HG03558 (cell line): ENCODE data around the gene PTPRN2.
"Not testable (repeated sequence)": the region's sequence is repeated elsewhere in the genome, so short reads cannot be mapped to it uniquely, and the experiment has no call there.

Experiments used
- ATAC-seq: cut with Tn5 transposase; IDR thresholded peaks from one replicate; pipeline ENCODE4 v1.9.1; 2021; ENCODE audit warnings: moderate number of reproducible peaks; ENCODE audit not compliant: unreplicated experiment; ENCODE audit errors: extremely low read depth

Gene PTPRN2

DNA sequence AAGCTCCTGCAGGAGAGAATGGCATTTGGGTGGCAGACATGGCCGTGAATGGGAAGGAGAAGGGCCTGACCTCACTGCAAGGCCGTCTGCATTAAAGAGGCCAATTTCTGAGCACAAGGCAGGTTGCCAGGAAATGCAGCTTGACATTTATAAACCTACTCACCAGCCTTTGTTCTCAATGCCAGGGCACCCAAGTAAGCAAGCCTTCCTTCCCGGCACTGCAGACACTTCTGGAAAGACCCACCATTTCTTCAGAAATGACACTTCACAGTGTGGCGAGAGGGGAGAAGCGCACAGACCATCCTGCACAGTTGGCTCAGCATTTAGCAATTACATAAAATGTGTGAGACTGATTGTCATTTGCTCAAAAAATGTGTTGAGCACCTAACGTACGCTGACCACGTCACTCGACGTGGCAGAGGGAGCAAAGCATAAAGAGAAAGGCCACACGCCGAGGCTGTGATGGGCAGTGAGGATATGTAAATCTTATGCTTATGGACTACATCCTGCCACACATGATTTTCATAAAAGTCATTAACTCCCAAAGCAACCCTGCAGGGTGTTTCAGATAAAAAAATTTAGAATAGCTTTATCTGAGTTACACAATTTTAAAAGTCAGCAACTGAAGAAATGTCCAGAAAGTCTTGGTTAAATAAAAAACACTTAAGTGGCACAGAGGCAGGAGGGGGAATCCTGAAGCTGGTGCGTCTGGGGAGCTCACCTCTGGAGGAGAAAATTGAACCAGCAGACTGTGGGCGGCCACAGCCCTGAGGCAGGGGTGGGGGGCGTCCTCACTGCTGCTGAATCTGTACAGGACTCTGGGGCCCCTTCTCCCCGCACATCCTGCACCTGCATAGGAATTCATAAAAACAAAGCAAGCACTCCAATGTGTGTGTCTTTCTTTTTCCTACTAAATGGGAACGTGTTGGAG, 543.8 kb downstream of the PTPRN2 start:
- no peak for ATAC-seq

DNA sequence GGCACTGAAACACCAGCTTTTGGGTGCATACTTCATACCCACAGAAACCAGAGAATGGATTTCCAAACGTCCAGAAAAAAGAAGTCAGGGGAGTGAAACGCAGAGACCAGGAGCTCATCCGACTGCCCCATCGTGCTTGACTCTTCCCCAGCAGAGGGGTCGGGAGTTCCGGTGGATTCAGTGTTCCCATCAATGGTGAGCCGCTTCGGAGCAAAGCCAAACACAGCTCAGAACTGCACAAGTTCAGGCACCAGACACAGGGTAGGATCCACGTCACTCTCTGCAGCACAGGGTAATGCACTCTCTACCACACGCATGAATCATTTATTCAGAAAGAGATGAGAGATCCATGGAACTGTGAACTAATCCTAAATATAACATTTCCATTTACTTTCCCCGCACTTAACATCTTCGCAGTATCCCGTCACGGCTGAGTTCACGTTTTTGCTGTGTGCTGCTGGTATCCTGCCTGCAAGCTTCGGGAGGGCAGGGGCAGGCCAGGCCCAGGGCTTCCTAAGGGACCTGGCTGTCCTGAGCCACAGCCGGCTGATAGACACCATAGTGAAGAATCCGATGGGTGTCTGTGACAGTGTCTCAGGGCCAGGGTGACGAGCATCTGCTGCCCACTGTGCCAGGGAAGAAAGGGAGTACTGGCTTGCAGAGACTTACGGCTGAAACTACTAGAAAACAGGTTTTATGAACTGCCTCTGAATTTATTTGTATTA, 545.3 kb downstream of the PTPRN2 start:
- no peak for ATAC-seq

DNA sequence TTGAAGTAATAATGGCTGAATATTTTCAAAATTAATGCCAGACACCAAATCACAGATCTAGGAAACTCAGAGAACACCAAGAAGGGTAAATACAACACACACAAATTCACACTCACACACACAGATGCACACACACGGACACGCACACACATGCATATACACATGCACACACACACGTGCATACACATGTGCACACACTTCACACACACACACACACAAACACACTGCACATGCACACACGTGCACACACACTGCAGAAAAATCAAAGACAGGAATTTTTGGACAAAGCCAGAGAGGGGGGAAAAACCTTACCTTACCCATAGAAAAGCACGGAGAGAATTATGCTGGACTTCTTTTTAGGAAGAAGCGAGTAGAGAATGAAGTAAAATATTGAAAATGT, 547.4 kb downstream of the PTPRN2 start:
- no peak for ATAC-seq

DNA sequence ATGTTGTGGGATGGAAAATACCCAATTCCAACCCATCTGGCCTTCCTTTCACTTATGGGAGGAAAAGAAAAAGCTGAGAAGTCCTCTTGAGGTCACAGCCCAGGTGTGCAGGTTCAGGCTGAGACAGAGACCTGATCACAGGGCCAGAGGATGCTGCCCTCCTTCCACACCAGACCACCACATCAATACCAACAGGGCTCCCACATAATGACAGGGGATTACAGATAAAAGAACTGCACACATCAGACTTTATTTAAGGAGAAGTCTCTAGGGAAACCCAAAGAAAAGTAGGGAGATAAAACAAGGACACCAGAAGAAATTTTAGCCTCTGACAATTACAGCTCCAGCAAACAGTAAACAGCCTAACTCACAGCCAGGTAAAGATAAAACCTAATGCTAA, 548.4 kb downstream of the PTPRN2 start:
- no peak for ATAC-seq

DNA sequence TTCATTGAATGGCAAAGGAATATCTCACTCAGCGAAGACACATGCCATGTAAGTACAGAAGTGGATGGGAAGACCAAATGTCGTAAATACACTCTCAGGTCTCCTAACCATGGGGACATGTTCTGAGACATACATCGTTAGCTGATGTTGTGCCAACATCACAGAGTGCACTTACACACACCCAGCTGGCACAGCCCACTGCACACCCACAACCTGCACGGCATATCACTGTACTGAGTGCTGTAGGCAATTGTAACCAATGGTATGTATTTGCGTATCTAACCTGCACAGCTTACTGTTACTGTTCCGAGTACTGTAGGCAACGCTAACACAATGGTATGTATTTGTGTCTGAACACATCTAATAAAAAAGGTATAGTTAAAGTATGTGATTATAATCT, 550.4 kb downstream of the PTPRN2 start:
- no peak for ATAC-seq

DNA sequence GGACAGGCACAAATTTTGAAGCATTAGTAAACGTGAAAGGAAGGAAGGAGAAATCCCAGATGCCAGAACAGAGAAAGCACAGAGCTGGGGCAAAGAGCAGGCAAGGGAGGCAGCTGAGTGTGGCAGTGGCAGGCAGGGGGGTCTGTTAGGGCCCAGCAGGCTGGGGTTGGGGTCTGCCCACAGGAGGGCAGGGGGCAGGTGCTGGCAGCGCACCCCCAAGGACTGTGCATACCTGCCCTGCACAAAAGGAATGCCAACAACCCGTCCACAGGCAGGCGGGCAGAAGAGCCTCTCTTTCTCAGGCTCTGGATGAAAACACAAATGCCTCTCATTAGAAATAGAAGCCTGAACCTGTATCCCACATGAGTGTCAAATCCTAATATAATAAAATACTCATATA, 552.3 kb downstream of the PTPRN2 start:
- ATAC-seq: no peak

DNA sequence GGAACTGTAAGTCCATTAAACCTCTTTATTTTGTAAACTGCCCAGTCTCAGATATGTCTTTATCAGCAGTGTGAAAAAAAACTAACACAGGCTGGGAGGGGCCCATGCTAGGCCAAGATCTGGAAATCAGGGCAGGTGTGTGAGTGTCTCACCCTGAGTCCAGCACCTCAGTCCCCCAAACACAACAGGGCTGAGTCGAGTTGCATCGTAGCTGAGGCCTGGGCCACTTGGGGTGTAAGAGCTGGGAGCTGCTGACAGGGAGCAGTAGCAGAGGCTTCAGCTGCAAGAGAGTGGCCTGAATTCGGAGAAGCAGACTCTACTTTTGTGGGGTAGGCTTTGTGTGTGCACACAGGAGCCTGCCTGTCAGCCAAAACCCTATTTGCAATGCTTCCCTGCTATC, 553.1 kb downstream of the PTPRN2 start:
- ATAC-seq: no peak

DNA sequence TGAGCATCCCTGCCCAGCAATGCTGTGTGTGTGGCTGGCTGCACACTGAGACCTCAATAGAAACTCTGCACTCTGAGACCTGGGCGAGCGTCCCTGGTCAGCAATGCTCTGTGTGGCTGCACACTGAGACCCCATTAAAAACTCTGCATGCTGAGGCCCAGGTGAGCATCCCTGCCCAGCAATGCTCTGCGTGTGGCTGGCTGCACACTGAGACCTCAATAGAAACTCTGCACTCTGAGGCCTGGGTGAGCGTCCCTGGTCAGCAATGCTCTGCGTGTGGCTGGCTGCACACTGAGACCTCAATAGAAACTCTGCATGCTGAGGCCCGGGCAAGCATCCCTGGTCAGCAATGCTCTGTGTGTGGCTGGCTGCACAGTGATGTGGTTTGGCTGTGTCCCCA, 553.7 kb downstream of the PTPRN2 start:
- not testable (repeated sequence) for ATAC-seq

DNA sequence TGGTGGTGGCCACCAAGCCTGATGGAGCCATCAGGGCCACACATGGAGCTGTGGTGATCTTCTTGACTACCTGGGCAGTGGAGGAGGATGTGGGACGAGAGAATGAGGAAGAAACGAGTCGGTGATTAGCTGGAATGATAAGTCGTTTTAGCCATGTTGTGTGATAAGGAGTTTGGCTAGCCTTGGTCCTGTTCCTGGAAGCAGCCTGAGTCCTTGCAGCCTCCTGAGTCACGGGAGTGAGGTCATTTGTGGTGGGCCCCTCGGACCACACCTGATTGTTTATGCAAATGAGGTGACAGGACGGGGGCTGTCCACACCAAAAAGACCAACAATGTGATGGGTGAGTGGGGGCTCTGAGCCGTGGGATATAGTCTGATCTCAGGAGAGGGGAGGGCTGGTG, 554.4 kb downstream of the PTPRN2 start:
- no peak for ATAC-seq

DNA sequence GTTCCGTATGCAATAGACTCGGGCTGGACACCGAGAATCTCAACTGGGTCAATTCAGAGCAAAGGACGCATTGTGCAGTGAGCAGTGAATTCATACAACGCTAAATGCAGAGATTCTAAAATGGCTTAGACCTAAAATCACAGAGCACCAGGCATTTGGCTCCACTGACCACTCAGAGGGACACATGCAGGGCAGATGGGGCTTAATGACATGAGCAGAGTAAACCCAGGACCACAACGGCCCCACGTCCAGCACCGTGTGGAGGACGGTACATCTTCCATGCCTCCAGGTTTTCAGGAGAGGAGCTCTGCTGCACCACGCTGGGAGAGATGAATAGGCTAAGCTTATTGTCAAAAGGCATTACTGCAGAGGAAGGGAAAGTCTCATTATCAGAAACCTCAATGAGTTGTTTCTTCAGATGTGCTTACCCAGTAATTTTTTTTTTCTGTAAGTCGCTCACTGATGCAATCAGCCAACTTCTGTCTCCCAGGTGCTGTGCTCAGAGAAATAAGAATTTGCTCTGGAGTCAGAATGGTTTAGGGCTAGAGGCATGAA, 555.0 kb downstream of the PTPRN2 start:
- ATAC-seq: no peak

DNA sequence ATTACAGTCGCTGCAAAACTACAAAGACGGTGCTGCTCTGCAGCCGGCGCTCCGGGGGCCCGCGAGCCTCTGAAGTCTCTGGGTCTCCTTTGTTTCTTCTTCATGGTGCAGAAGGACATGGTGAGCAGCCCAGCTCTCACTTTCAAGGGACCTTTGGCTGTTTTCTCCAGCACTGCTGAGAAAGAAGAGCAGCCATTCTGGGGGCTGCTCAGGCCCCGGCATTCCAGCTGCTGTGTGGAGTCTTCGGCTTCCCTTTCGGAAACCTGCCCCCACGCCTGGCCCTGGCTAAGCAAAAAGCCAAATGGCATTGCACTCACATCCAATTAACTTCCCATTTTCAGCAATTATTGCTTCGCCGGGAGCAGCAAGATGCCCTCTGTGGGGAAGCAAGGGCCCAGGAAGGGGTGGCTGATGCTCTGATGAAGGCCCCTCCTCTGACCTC, 555.7 kb downstream of the PTPRN2 start:
- no peak for ATAC-seq

DNA sequence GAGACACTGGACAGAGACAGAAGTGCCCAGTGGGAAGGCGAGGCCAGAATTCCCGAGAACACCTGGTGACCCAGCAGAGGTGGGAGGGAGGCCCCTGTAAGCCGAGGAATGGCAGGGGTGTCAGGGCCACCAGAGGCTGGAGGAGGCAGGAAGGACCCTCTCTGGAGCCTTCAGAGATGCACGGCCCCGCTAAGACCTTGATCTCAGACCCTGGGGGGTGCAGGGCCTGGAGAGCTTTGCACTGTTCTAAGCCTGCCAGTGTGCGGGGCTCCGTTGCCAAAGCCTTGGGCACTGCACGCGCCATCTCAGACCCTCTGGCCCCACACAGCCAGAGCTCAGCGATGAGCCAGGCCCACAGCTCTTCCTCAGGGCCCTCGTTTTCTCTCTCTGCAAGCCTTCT, 557.1 kb downstream of the PTPRN2 start:
- ATAC-seq: no peak

DNA sequence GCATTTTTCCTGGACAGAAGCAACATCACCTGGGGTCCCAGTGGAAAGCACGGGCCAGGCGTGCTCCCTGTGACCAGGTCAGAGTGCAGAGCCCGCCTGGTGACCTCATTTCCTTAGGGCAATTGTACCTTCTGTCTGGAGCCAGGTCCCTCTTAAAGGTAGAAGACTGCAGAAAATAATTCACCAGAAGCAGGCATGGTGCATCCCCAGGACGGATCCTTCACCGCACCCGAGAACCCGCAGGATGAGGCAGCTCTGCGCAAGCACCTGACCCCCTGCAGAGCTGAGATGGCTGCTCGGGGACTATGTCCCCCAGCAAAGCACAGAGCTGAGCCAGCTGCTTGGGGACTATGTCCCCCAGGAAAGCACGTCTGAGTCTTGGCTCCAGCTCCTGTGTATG, 557.6 kb downstream of the PTPRN2 start:
- ATAC-seq: no peak

DNA sequence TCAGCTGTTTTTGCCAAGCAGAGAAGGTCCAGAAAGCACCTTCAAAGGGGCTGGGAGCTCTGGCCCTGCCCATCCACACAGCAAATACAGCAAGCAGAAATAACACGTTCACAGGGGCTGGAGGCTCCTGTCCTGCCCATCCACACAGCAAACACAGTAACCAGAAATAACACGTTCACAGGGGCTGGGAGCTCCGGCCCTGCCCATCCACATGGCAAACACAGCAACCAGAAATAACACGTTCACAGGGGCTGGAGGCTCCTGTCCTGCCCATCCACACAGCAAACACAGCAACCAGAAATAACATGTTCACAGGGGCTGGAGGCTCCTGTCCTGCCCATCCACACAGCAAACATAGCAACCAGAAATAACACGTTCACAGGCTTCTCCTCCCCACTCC, 558.1 kb downstream of the PTPRN2 start:
- no peak for ATAC-seq

DNA sequence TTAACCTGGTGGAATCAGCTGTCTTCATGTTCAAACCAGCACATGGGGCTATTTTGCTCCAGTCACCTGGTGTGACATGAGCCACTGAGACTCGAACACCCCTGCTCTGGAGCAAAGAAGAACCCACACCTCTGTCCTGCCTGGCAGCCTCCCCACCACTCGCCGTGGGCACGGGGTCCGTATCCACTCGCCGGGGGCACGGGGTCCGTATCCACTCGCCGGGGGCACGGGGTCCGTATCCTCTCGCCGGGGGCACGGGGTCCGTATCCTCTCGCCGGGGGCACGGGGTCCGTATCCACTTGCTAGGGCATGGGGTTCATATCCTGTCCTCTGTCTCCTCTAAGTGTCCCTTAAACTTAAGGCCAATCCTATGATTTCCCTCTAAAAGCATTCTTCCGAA, 558.7 kb downstream of the PTPRN2 start:
- ATAC-seq: no peak

DNA sequence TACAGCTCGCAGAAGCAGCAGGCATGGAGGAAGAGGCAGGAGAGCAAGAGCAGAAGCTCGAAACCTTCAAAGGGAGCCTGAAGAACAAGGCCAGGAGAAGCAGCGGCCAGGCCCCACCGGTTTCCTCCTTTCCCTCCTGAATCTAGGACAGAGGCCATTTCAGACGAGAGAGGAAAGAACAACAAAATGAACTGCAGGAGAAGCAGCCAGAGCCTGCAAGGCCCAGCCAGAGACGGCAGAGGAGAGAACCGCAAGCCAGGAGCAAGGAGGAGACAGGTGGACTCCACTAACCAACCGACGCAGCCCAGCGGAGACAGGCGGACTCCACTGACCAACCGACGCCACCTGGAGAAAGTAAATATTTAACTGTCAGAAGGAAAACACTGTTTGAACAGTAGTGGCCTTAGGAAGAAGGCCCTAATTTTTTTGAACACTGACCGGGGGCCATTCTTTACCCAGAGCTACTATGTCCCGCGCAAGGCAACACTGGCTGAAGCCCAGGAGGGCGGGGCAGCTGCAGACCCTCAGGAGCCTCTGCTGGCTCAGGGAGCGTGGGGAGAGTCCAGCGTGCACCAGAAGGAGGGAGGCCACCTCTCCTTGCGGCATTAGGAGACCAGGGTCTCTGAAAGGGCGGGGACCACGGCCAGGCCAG, 559.2 kb downstream of the PTPRN2 start:
- ATAC-seq: no peak

DNA sequence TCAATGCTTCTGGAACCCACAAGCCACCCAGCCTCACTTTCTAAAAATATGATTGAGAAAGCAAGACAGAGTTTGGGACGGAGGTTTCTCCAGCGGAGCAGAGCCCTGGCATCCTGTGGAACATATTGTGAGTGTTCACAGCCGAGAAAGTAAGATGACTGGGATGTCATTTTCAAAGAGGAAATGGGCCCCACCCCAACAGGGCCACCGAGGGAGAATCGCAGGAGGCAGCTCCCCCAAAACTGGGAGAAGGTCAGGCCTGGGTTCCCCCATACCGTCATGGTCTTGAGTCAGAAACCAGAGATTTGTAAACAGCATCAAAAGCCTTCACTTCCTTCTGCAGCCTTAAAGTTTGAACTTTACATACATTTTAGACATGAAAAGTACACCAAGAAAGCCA, 560.0 kb downstream of the PTPRN2 start:
- ATAC-seq: no peak

DNA sequence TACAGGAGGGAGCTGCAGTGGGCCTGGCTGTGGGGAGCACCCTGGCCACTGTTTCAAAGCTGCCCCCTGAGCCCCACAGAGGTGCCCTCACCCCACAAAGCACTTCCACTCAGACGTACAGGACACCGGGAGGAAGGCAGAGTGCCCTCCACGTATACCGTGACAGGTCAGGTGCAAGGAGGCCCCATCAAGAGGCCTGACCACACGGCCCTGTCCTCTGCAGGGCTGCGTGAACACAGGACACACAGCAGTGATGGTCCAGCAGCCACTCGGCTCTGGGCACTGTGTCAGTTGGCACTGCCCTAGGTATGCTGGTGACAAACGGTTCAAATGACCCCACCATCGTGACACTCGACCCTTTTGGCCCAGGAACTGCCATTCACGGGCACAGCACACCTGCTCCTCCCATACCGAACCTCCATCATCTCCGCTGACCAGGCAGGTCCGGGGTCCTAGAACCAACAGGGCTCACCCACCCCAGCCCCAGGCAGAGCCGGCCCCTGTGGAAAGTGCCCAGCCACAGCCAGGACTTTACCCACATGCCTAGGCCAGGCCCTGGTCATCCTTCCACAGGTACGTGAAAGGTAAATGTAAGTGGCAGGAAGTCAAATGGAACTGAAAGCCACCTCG, 560.9 kb downstream of the PTPRN2 start:
- no peak for ATAC-seq

DNA sequence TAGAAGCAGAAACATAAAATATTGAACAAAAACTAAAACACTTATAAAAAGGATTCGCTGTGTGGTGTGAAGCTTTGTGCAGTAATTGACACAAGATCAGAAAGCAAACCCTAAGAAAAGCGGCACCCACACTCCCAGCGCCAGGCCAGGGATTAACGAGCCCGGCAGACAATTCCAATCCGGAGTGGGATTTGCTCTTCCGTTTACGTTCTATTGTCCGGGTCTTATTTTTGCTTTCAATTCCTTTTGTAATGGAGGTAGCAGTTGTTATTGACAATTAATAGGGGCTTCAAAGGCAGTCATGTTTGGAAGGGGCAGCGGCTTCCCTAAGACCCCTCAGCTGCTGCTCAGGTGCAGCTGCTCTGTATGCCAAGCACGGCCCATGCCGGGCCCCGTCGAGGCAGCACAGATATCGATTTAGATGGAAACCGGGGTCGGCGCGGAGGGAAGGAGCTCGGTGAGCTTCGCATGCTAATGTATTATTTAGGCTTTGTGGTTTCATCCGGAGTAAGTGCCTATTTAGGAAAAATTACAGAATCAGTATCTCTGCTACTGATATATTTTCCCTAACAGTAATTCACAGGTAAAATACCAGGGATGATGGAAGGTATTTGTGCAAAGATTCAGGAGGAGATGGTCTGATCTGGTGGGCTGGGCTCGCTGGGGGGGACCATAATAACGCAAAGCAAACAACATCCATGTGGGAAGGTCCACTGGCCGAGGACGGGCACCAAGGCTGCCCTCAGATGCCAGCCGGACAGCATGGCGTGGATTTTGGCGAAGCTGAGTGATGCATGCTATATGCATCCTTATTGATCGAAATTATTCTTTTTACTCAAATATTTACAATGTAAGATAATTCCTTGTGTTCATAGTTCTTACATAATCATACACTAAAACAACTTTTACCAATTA, 561.7 kb downstream of the PTPRN2 start:
- ATAC-seq: no peak
